Measurements from ENCODE around the gene ARF1.

DNA sequence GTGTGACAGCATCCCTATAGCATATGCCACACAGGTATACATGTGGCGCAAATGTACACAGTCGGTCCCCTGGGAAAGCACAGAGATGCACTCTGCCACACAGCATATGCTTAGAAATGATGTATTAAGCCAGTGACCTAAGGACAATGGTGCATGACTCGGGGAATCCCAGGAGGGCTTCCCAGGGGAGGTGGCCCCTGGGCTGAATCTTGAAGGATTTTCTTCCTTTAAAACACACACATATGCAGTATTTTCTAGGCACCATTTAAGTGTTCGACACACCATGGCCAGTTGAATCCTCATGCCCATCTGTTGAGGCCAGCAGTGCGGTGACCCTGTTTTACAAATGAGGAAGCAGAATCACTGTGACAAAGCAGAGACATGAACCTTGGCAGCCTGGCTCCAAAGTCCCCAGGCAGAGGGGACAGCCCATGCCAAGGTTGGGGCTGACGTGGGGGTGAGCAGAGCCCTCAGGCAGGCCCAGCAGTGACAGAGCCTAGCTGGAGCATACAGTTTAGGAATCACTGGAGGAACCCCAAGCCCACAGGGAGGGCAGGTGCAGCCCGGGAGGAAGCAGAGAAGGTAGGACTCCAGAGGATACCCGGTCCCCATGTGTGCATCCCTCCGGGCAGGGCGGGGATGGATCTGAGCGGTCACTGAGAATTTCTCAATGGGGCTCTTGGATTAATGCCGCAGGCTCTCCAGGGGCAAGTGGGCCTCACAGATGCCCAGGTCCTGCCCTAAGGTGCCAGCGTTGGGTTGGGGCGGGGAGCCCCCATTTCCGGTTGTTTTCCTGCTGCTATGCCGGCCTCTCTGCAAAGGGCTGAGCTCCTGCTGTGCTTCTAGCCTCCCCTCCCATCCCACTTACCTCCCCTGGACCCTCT lies 47.3 kb upstream of the ARF1 start:
- TF ChIP-seq POLR2A (IDR thresholded peaks at IDR 0.05): no peak
- TF ChIP-seq CTCF (IDR thresholded peaks at IDR 0.05): no peak
